GM19351 (cell line): ENCODE results near the gene MAP4K5.
"Not testable (repeated sequence)": the region's sequence is repeated elsewhere in the genome, so short reads cannot be mapped to it uniquely, and the experiment has no call there.

Experiments
- ATAC-seq: cut with Tn5 transposase; IDR thresholded peaks from one replicate; pipeline ENCODE4 v1.9.1; 2021; ENCODE audit warnings: mild to moderate bottlenecking, moderate library complexity; ENCODE audit not compliant: unreplicated experiment

The MAP4K5 gene

DNA sequence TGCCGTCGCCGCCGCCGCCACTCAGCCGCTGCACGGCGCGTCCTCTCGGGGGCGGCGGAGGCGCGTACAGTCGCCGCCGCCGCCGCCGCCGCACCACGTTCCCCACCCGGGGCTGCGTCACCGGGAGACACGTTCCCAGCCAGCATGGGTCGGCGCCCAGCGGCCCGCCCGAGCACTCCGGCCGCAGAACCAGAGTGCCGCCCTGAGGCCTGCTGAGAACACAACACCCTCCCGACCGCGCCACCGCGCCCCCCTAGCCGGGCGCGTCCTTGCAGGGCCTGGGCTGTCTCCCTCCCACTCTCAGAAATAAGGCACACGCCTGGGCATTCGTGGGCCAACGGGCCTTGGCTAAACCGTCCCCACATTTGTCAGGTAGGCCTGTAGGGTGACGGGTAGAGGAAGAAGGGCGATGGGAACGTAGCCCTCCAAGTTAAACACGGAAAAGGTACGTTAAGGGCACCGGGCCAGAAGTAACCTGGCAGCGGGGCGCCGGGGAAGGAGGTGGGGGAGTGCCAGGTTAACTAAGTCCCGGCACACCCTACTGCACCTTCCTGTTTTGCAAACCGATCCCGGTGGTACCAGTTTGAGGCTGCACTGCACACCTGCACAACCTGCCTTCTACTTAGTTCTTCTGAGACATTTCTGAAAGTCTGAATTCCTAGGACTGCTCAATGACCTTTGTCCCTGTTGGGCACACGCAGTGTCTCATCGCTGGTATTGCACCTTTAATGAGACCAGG is at the start of gene MAP4K5:
Gene MAP4K5, minus strand, starts transcription at position 68 of the 739 bp plus-strand sequence. CDS start 520 bp downstream, outside the sequence.
- ATAC-seq = peak; percentile 93

- no peak for ATAC-seq
Measured at GRCh38 chr14:50578433-50578832, 46.1 kb upstream of the MAP4K5 start.

DNA sequence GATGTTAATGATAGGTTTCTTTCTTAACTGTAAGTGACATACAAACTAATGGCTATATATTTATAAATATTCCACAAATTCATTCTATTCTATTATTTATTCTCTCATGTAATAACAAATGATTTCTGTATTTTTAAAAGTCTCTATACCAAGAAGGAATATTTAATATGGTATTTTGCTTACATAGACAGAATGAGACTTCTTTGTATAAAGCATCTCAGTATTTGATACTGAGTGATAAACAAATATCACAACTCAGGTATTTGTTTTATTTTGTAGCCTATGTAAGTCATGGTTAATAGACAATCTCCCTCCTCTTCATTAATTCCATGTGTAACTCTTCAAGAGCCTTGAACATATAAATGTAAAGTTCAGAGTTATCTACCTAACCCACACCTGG is 45.6 kb upstream of the MAP4K5 start:
- ATAC-seq = no peak

DNA sequence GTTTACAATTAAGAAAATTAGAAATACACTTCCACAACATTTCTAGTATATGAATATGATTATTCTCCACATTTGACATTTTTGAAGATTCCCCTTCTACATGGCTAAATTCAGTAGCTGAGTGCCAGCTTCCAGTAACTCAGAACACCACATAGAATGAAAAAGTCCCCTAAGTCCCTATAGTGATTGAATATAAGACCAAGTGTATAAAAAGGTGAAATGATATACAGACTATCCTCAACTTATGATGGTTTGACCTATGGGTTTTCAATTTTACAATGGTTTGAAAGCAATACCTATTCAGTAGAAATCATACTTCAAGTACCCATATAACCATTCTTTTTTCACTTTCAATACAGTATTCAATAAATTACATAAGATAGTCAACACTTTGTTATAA is 43.4 kb upstream of the MAP4K5 start:
- ATAC-seq = no peak

GRCh38 chr14:50573862-50574261 is 41.5 kb upstream of the MAP4K5 start:
- no peak for ATAC-seq

DNA sequence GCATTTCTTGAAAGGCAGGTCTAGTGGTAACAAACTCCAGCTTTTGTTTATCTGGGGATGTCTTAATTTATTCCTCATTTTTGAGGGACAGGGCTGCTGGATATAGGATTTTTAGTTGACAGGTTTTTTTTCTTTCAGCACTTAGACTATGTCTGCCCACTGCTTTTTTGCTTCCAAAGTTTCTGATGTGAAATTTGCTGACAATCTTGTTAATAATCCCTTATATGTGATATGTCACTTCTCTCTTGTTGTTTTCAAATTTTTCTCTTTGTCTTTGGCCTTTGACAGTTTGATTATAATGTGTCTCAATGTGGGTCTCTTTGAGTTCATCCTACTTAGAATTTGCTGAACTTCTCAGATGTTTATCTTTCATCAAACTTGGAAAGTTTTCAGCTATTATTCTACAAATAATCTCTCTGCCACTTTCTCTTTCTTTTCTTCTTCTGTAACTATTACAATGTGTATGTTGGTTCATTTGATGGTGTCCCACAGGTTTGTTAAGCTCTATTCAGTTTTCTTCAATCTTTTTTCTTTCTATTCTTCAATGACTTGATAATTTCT is 37.4 kb upstream of the MAP4K5 start:
- no peak for ATAC-seq

DNA sequence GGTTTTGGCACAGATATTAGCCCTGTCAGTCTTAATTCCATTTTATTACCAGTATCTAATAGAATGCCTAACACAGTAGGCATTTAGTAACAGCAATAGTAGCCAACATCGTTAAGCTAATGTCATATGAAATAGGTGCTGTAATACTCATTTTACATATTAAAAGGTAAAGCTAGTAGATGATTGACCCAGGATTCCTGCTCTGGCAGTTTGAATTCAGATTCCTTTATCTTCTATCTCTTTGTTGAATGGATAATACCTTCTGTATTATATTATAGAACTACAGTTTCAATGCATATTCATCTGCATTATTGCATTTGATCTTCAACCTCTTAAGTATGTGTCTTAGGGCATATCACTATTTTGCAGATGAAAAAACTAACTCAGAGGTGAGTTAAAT is 30.5 kb upstream of the MAP4K5 start:
- ATAC-seq = no peak

- peak; percentile 18 for ATAC-seq
Measured at GRCh38 chr14:50560931-50561285, 28.5 kb upstream of the MAP4K5 start.

- peak; percentile 58 for ATAC-seq
Measured at GRCh38 chr14:50559990-50560930, 27.9 kb upstream of the MAP4K5 start, which contains the start of gene ATL1. ATL1 (plus strand) TSS chr14:50560145; CDS start chr14:50560266, 121 bp downstream.

DNA sequence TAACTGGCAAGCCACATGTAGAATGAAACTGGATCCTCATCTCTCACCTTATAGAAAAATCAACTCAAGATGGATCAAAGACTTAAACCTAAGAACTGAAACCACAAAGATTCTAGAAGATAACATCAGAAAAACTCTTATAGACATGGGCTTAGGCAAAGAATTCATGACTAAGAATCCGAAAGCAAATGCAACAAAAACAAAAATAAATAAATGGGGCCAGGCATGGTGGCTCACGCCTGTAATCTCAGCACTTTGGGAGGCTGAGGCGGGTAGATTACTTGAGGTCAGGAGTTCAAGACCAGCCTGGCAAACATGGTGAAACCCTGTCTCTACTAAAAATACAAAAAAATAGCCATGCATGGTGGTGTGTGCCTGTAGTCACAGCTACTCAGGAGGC is 20.4 kb upstream of the MAP4K5 start:
- ATAC-seq = not testable (repeated sequence)

DNA sequence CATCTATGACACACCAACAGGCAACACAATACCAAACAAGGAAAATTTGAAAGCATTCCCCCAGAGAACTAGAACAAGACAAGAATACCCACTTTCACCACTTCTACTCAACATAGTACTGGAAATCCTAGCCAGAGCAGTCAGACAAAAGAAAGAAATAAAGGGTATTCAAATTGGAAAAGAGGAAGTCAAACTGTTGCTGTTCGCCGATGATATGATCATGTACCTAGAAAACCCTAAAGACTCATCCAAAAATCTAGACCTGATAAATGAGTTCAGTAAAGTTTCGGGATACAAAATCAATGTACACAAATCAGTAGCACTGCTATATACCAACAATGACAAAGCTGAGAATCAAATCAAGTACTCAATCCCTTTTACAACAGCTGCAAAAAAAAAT is 19.5 kb upstream of the MAP4K5 start:
- no peak for ATAC-seq

DNA sequence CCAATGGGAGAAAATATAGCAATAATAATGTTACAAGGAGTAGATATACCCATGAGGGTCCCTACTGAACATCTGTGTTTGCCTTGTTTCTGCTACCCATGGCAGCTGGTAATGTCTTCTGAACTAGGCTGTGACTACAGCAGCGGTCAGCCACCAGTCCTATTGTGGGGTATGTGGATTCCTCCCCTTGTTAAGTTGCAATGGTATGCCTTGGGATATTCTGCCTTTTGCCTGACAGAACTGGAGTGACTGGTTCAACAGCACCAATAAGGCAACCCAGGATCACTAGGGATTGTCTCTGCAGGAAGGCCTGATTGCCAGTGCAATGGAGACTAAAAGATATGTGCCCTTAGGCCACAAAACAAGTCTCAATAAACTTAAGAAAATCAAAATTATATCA is 17.9 kb upstream of the MAP4K5 start:
- no peak for ATAC-seq

GRCh38 chr14:50545618-50546017 is 13.2 kb upstream of the MAP4K5 start:
- no peak for ATAC-seq

GRCh38 chr14:50544911-50545310 is 12.5 kb upstream of the MAP4K5 start:
- no peak for ATAC-seq

- ATAC-seq = peak; percentile 82
Measured at GRCh38 chr14:50542941-50543418, 10.6 kb upstream of the MAP4K5 start.

- ATAC-seq = no peak
Measured at GRCh38 chr14:50541159-50541567, 8.8 kb upstream of the MAP4K5 start.

DNA sequence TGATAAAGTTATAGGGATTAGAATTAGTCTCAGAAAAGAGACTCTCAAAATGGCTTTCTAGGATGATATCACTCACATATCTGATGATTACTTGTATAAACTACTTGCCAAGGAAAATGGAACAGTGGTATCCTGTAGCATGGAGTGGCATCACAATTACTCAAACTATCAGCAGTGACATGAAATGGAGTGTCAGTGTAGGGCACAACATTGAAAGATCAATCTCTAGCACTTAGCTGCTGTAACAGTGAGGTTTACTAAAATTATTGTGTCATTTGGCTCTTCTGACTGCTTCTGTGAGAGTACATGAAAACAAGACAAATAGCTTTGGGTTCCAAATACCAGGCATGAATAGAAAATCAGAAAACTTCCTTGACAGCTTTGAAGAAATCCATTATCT is 6.7 kb upstream of the MAP4K5 start:
- no peak for ATAC-seq

DNA sequence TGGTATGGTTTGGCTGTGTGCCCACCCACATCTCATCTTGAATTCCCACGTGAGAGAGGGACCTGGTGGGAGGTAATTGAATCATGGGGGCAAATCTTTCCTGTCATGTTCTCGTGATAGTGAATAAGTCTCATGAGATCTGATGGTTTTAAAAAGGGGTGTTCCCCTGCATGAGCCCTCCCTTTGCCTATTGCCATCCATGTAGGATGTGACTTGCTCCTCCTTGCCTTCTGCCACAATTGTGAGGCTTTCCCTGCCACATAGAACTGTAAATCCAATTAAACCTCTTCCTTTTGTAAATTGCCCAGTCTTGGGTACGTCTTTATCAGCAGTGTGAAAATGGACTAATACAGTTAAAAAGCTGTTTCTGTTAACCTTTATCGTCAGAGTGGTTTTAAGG is 5.7 kb upstream of the MAP4K5 start:
- ATAC-seq = not testable (repeated sequence)

DNA sequence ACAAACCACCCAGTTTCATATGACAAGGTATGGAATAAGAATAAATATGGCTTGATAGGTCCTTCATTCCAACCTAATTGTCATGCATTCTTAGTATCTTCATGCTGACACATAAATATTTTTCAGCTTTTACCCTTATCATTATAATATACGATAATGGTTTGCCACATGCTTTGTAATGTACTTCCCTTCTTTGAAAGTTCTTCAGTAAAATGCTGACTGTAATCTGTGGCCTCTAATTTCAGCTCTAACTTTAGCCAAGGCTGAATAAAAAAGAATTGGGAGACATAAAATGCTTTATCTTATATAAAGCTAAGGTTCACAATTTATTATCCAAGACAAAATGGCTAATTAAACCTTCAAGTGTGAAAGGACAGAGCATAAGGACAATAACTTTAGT is 2.6 kb upstream of the MAP4K5 start:
- ATAC-seq = no peak

DNA sequence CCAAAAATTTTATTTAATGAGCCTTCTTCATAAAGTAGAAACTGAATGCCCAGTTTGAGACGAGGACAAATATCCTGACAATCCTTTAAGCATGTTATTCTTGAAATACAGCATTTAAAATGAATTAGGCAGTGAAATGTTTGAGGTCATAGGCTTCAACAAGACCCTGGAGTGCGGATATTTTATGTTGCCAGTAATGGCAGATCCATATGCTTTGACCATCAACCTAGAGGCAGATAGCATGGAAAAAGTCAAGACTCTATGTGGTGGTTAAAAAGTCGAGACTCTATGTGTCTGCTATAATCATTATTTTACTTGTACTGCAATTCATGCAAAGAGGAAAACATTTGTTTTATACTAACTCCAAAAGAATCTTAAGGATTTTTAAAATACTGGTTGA is 2.0 kb upstream of the MAP4K5 start:
- no peak for ATAC-seq

- ATAC-seq = no peak
Measured at GRCh38 chr14:50533806-50534205, 1.4 kb upstream of the MAP4K5 start.
